Activated CD8-positive, alpha-beta memory T cell treated with anti-CD3 and anti-CD28 coated beads, Interleukin-2, amount 10 ng/mL, durations not matched to agents 7 days and 5 days (primary cell): ENCODE measurements around the gene PLA2R1. TPM values are rescaled to one million over a fixed set of nuclear protein-coding genes. Genes with fewer than 3 reads are reported as not detected.

ENCODE experiments used
- ATAC-seq: fragments of 150-1000 bp; cut with Tn5 transposase; one replicate; pipeline ENCODE4 v1.10.0; 2021; ENCODE audit warnings: moderate library complexity
- CTCF ChIA-PET: fragments of 350-600 bp; sonication (Branson Sonifier 250); formaldehyde crosslinking; loops from one replicate; lab custom pipeline; 2021; ENCODE audit warnings: antibody characterized with exemption; lab: Charles Lee
- DNase-seq: peaks from one replicate; pipeline ENCODE4 v3.0.0-alpha.2; 2020
- H3K27ac Mint-ChIP-seq: one replicate; pipeline ENCODE4 v1.8.0; 2021; ENCODE audit warnings: mild to moderate bottlenecking, mixed read lengths
- H3K27me3 Mint-ChIP-seq: one replicate; pipeline ENCODE4 v1.8.0; 2021; ENCODE audit warnings: mixed read lengths
- H3K36me3 Mint-ChIP-seq: one replicate; pipeline ENCODE4 v1.8.0; 2021; ENCODE audit warnings: mild to moderate bottlenecking, mixed read lengths
- H3K4me1 Mint-ChIP-seq: one replicate; pipeline ENCODE4 v1.8.0; 2021; ENCODE audit warnings: mixed read lengths
- H3K4me3 Mint-ChIP-seq: one replicate; pipeline ENCODE4 v1.8.0; 2021; ENCODE audit warnings: mild to moderate bottlenecking, moderate library complexity, mixed read lengths
- H3K9me3 Mint-ChIP-seq: one replicate; pipeline ENCODE4 v1.8.0; 2022; ENCODE audit warnings: low read depth, mixed read lengths
- total RNA-seq, 2 experiments: library from RNA; stranded (reverse); gene quantifications; one replicate each; pipeline ENCODE4 v1.2.3, GENCODE V29; 2021

The PLA2R1 gene
- total RNA-seq, 2 experiments from 2014 or later = not detected

GRCh38 chr2:159912580-159912979 is 149.8 kb downstream of the PLA2R1 start:
- Mint-ChIP-seq H3K27ac (no peak overlapping the region), H3K4me1 (no peaks in the 10 kb centered on the region), H3K27me3 (peaks cover 1% of the 10 kb centered on the region), H3K36me3 (no peaks in the 10 kb centered on the region), H3K4me3 (no peak overlapping the region), H3K9me3 (no peaks in the 10 kb centered on the region)
- ATAC-seq (no peak), DNase-seq (no peak)
- CTCF ChIA-PET = no interaction called here

GRCh38 chr2:159910951-159911350 is 151.5 kb downstream of the PLA2R1 start:
- H3K9me3 Mint-ChIP-seq = no peaks in the 10 kb centered on the region
- no peak for DNase-seq
- H3K27me3 Mint-ChIP-seq = peaks cover 4% of the 10 kb centered on the region
- no peak overlapping the region for H3K4me3 Mint-ChIP-seq
- H3K36me3 Mint-ChIP-seq = peaks cover 1% of the 10 kb centered on the region
- CTCF ChIA-PET = no interaction called here
- H3K27ac Mint-ChIP-seq = no peak overlapping the region
- H3K4me1 Mint-ChIP-seq = no peaks in the 10 kb centered on the region
- ATAC-seq = no peak

- Mint-ChIP-seq H3K27me3 (peaks cover 4% of the 10 kb centered on the region), H3K9me3 (no peaks in the 10 kb centered on the region), H3K36me3 (peaks cover 1% of the 10 kb centered on the region), H3K4me1 (peaks cover 11% of the 10 kb centered on the region), H3K4me3 (no peak overlapping the region), H3K27ac (no peak overlapping the region)
- DNase-seq (no peak), ATAC-seq (no peak)
- CTCF ChIA-PET = interaction anchor here (1.5 kb wide), 1 partner anchor 13 kb away, joined by 5 read pairs; no protein-coding TSS in a partner anchor
Measured at GRCh38 chr2:159908623-159909022, 153.8 kb downstream of the PLA2R1 start.

- H3K27me3 Mint-ChIP-seq = peaks cover 4% of the 10 kb centered on the region
- no peak overlapping the region for H3K4me3 Mint-ChIP-seq
- H3K9me3 Mint-ChIP-seq = no peaks in the 10 kb centered on the region
- CTCF ChIA-PET = interaction anchor here (0.9 kb wide), 1 partner anchor 9 kb away, joined by 3 read pairs; no protein-coding TSS in a partner anchor
- no peak overlapping the region for H3K27ac Mint-ChIP-seq
- H3K4me1 Mint-ChIP-seq = peaks cover 18% of the 10 kb centered on the region
- peaks cover 3% of the 10 kb centered on the region for H3K36me3 Mint-ChIP-seq
- ATAC-seq (no peak), DNase-seq (no peak)
Measured at GRCh38 chr2:159907909-159908308, 154.5 kb downstream of the PLA2R1 start.

- Mint-ChIP-seq H3K27me3 (peaks cover 4% of the 10 kb centered on the region), H3K4me1 (peaks cover 28% of the 10 kb centered on the region), H3K27ac (no peak overlapping the region), H3K36me3 (peaks cover 7% of the 10 kb centered on the region), H3K9me3 (no peaks in the 10 kb centered on the region), H3K4me3 (no peak overlapping the region)
- ATAC-seq (no peak), DNase-seq (no peak)
- CTCF ChIA-PET = interaction anchor here (0.9 kb wide), 1 partner anchor 16 kb away, joined by 4 read pairs; no protein-coding TSS in a partner anchor
Measured at GRCh38 chr2:159905926-159906714, 156.3 kb downstream of the PLA2R1 start.

- CTCF ChIA-PET = interaction anchor here (0.7 to 2.0 kb wide), 4 partner anchors 10 to 193 kb away, joined by 3 to 5 read pairs (median 4); partner anchors contain the start of gene MARCHF7
- Mint-ChIP-seq H3K4me3 (peak overlapping the region; percentile 98), H3K36me3 (peaks cover 7% of the 10 kb centered on the region), H3K9me3 (no peaks in the 10 kb centered on the region), H3K4me1 (peaks cover 36% of the 10 kb centered on the region), H3K27ac (peak overlapping the region; percentile 73), H3K27me3 (peaks cover 4% of the 10 kb centered on the region)
- no peak for ATAC-seq
- no peak for DNase-seq
Measured at GRCh38 chr2:159904959-159905305, 157.5 kb downstream of the PLA2R1 start.

- CTCF ChIA-PET = interaction anchor here (0.7 to 2.0 kb wide), 4 partner anchors 10 to 192 kb away, joined by 3 to 5 read pairs (median 4); partner anchors contain the start of gene MARCHF7
- Mint-ChIP-seq H3K36me3 (peaks cover 8% of the 10 kb centered on the region), H3K27me3 (peaks cover 4% of the 10 kb centered on the region), H3K9me3 (no peaks in the 10 kb centered on the region), H3K4me3 (peak within 1 kb of the TSS; percentile 98), H3K27ac (peak within 1 kb of the TSS; percentile 97), H3K4me1 (peaks cover 40% of the 10 kb centered on the region)
- ATAC-seq (peak; percentile 92), DNase-seq (peak; percentile 88)
Measured at GRCh38 chr2:159904127-159904958, 158.1 kb downstream of the PLA2R1 start, which contains the start of gene LY75. Gene LY75 (minus strand): TSS chr2:159904756.

GRCh38 chr2:159903443-159904126 is 158.8 kb downstream of the PLA2R1 start:
- ATAC-seq (peak; percentile 60), DNase-seq (peak; percentile 79)
- H3K9me3 Mint-ChIP-seq = no peaks in the 10 kb centered on the region
- H3K4me3 Mint-ChIP-seq = peak overlapping the region; percentile 98
- peak overlapping the region; percentile 97 for H3K27ac Mint-ChIP-seq
- peaks cover 4% of the 10 kb centered on the region for H3K27me3 Mint-ChIP-seq
- peaks cover 8% of the 10 kb centered on the region for H3K36me3 Mint-ChIP-seq
- peaks cover 40% of the 10 kb centered on the region for H3K4me1 Mint-ChIP-seq
- CTCF ChIA-PET = interaction anchor here (1.2 to 2.0 kb wide), 3 partner anchors 9 to 59 kb away, joined by 3 to 5 read pairs (median 4); no protein-coding TSS in a partner anchor

- peaks cover 15% of the 10 kb centered on the region for H3K36me3 Mint-ChIP-seq
- no peaks in the 10 kb centered on the region for H3K9me3 Mint-ChIP-seq
- H3K4me1 Mint-ChIP-seq = peaks cover 43% of the 10 kb centered on the region
Measured at GRCh38 chr2:159902722-159903121, 159.7 kb downstream of the PLA2R1 start.

GRCh38 chr2:159900343-159900742 is 162.1 kb downstream of the PLA2R1 start:
- no peak for DNase-seq
- Mint-ChIP-seq H3K27me3 (no peaks in the 10 kb centered on the region), H3K27ac (no peak overlapping the region), H3K36me3 (peaks cover 14% of the 10 kb centered on the region), H3K9me3 (no peaks in the 10 kb centered on the region), H3K4me1 (peaks cover 55% of the 10 kb centered on the region), H3K4me3 (no peak overlapping the region)
- no peak for ATAC-seq
- CTCF ChIA-PET = interaction anchor here (1.2 kb wide), 1 partner anchor 21 kb away, joined by 5 read pairs; no protein-coding TSS in a partner anchor

More at GRCh38 chr2:159902722-159903121, 159.7 kb downstream of the PLA2R1 start:
- DNase-seq (no peak), ATAC-seq (no peak)
- CTCF ChIA-PET = interaction anchor here (1.9 kb wide), 1 partner anchor 8 kb away, joined by 4 read pairs; no protein-coding TSS in a partner anchor
- H3K4me3 Mint-ChIP-seq = peak overlapping the region; percentile 98
- peaks cover 4% of the 10 kb centered on the region for H3K27me3 Mint-ChIP-seq
- peak overlapping the region; percentile 97 for H3K27ac Mint-ChIP-seq

- no peak overlapping the region for H3K4me3 Mint-ChIP-seq
- CTCF ChIA-PET = interaction anchor here (1.1 kb wide), 1 partner anchor 9 kb away, joined by 3 read pairs; no protein-coding TSS in a partner anchor
- no peak overlapping the region for H3K27ac Mint-ChIP-seq
- no peaks in the 10 kb centered on the region for H3K9me3 Mint-ChIP-seq
- DNase-seq (no peak), ATAC-seq (no peak)
- H3K4me1 Mint-ChIP-seq = peaks cover 48% of the 10 kb centered on the region
- no peaks in the 10 kb centered on the region for H3K27me3 Mint-ChIP-seq
- H3K36me3 Mint-ChIP-seq = peaks cover 21% of the 10 kb centered on the region
Measured at GRCh38 chr2:159898441-159898840, 164.0 kb downstream of the PLA2R1 start.

- Mint-ChIP-seq H3K4me3 (no peak overlapping the region), H3K36me3 (peaks cover 22% of the 10 kb centered on the region), H3K27ac (no peak overlapping the region), H3K4me1 (peaks cover 41% of the 10 kb centered on the region), H3K27me3 (no peaks in the 10 kb centered on the region), H3K9me3 (no peaks in the 10 kb centered on the region)
- ATAC-seq (no peak), DNase-seq (no peak)
- CTCF ChIA-PET = interaction anchor here (1.6 kb wide), 1 partner anchor 24 kb away, joined by 3 read pairs; no protein-coding TSS in a partner anchor
Measured at GRCh38 chr2:159897720-159898119, 164.7 kb downstream of the PLA2R1 start.
